ENCODE measurements around the gene S100A7A.

Gene S100A7A

GRCh38 chr1:153395776-153396175, 20.5 kb upstream of the S100A7A start:
- no peak for TF ChIP-seq GABPA (IDR thresholded peaks at IDR 0.05; ENCODE audit: low read depth)
- no peak for TF ChIP-seq SPI1 (IDR thresholded peaks at IDR 0.05; ENCODE audit: borderline replicate concordance, low read depth)
- no peak for TF ChIP-seq POLR2AphosphoS5 (IDR thresholded peaks at IDR 0.05; ENCODE audit: low read depth)
- no peak for TF ChIP-seq REST (IDR thresholded peaks at IDR 0.05; ENCODE audit: insufficient replicate concordance, low read depth)
- TF ChIP-seq CTCF (IDR thresholded peaks at IDR 0.05; ENCODE audit: insufficient read depth, low read length), result no peak
- DNase-seq (ENCODE audit: low read depth in 1 of 2, low spot score in 1 of 2), result no peak
- Histone ChIP-seq H3K27ac (replicated peaks) (no peak overlapping the region), H3K4me3 (replicated peaks; ENCODE audit: insufficient read depth, low read length) (no peak overlapping the region), H3K27me3 (ENCODE audit: insufficient read depth, poor library complexity, severe bottlenecking) (no peaks in the 10 kb centered on the region)

DNA sequence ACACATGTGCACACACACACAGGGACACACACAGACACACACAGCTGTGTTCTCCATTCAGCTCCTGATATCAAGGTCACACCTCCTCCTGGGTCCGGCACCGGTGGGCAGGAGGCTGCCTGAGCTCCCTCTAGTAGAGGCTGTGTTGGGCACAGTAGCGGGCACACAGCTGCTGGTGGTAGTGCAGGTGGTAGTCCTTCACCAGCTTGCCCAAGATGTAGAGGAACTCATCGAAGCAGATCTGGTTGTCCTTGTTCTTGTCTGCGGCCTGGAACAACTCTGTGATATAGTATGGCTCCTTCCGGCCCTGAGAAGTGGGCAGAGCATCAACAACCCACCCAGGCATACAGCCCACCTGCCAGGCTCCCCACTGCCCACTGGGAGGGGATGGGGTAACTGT, 19.9 kb upstream of the S100A7A start:
- no peak for DNase-seq (ENCODE audit: low read depth in 1 of 2, low spot score in 1 of 2)
- Histone ChIP-seq H3K27me3 (ENCODE audit: insufficient read depth, poor library complexity, severe bottlenecking) (no peaks in the 10 kb centered on the region), H3K4me3 (replicated peaks; ENCODE audit: insufficient read depth, low read length) (no peak overlapping the region), H3K27ac (replicated peaks) (no peak overlapping the region)
- TF ChIP-seq GABPA (IDR thresholded peaks at IDR 0.05; ENCODE audit: low read depth), result no peak
- no peak for TF ChIP-seq CTCF (IDR thresholded peaks at IDR 0.05; ENCODE audit: insufficient read depth, low read length)
- no peak for TF ChIP-seq POLR2AphosphoS5 (IDR thresholded peaks at IDR 0.05; ENCODE audit: low read depth)
- no peak for TF ChIP-seq REST (IDR thresholded peaks at IDR 0.05; ENCODE audit: insufficient replicate concordance, low read depth)

DNA sequence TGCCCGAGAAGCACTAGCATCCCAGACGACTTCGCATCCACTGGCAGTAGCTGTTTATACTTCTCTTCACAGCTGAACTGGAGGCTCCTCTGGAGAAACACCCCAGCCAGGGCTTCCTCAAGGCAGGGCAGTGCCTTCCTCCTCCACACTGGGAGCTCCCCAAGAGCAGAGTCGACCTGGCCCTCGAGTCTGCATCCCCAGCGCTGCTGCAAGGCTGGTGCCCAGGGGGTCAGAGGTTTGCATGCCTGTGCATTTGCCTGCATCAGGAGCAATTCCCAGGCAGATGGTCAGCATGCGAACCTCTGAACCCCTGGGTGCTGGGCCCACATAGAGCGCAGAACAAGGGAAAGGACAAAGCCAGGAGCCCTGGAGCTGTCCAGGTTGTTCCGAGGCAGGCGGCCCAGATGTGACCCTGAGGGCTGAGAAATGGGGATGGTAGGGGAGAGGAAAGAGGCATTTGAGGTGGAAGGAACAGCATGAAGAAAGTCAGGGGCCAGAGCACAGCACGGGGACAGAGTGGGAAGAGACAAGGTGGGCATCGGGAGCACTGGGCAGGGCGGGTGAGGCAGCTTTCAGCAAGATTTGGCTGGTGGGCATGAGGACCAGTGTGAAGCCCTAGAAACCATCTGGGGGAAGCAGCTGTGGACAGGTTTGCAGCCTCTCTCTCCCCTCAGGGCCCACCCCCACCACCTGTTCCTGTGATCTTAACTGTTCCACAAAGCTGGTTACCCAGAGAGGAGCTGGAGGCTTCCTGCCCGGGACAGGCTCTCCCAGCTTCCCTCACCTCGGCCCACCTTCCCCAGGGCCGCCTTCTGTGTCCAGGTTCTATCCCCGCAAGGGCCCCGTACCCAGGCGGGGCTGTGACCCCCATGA, 19.0 kb upstream of the S100A7A start:
- no peak for DNase-seq (ENCODE audit: low read depth in 1 of 2, low spot score in 1 of 2)
- no peaks in the 10 kb centered on the region for H3K27me3 ChIP-seq (ENCODE audit: insufficient read depth, poor library complexity, severe bottlenecking)
- no peak overlapping the region for H3K27ac ChIP-seq (replicated peaks)
- no peak overlapping the region for H3K4me3 ChIP-seq (replicated peaks; ENCODE audit: insufficient read depth, low read length)
- no peak for TF ChIP-seq POLR2AphosphoS5 (IDR thresholded peaks at IDR 0.05; ENCODE audit: low read depth)
- TF ChIP-seq SPI1 (IDR thresholded peaks at IDR 0.05; ENCODE audit: borderline replicate concordance, low read depth), result no peak
- no peak for TF ChIP-seq REST (IDR thresholded peaks at IDR 0.05; ENCODE audit: insufficient replicate concordance, low read depth)
- no peak for TF ChIP-seq GABPA (IDR thresholded peaks at IDR 0.05; ENCODE audit: low read depth)
- TF ChIP-seq CTCF (IDR thresholded peaks at IDR 0.05; ENCODE audit: insufficient read depth, low read length), result no peak
